Tibial artery (tissue), 4 donors: ENCODE measurements around the gene GRM7.

Experiments
- DNase-seq, 2 donors: peaks; one replicate each; pipeline ENCODE4 v3.0.0-alpha.2; 2019
- H3K27ac ChIP-seq, 2 donors: fragments of 200-600 bp; sonication (generic) in 1 of 2; 1 replicate in 1 of 2; 2 replicates in 1 of 2; pipeline ENCODE4 v1.5.1; 2018 to 2019; ENCODE audit warnings: mild to moderate bottlenecking in 1 of 2
- H3K27me3 ChIP-seq, 2 donors: fragments of 200-600 bp; sonication (generic) in 1 of 2; one replicate each; pipeline versions ENCODE4 v1.5.1 to v1.6.0; 2016 to 2019
- H3K36me3 ChIP-seq, 3 donors: fragments of 200-600 bp; sonication (generic) in 2 of 3; one replicate each; pipeline ENCODE4 v1.5.1; 2016 to 2019; ENCODE audit warnings: mild to moderate bottlenecking in 2 of 3
- H3K4me1 ChIP-seq, 4 donors: fragments of 200-600 bp; sonication (generic) in 2 of 4; 1 replicate in 3 of 4; 2 replicates in 1 of 4; pipeline ENCODE4 v1.5.1; 2016 to 2019
- H3K4me3 ChIP-seq, 2 donors: fragments of 200-600 bp; sonication (generic) in 1 of 2; 1 replicate in 1 of 2; 2 replicates in 1 of 2; pipeline ENCODE4 v1.5.1; 2018 to 2019; ENCODE audit warnings: mild to moderate bottlenecking in 2 of 2
- H3K9me3 ChIP-seq, 3 donors: fragments of 200-600 bp; sonication (generic) in 1 of 3; one replicate each; pipeline ENCODE4 v1.5.1; 2016 to 2019
- intact Hi-C: fragments of 100-400 bp; cut with DNase I; formaldehyde crosslinking; loops from one replicate; pipeline ENCODE4 v1.15.0; 2023; ENCODE audit warnings: low total_unique reads
- TF ChIP-seq, protein P1 (sequence below), 2 experiments: fragments of 200-600 bp in 1 of 2; fragments of 450-650 bp in 1 of 2; IDR thresholded peaks; one replicate each; pipeline ENCODE4 v1.5.1; 2017 to 2019; ENCODE audit warnings: antibody characterized with exemption in 2 of 2, mild to moderate bottlenecking in 1 of 2, moderate library complexity in 1 of 2

Gene GRM7

GRCh38 chr3:7188551-7188950 lies 327.6 kb downstream of the GRM7 start:
- H3K9me3 ChIP-seq: no peaks in the 10 kb centered on the region
- no peak overlapping the region for H3K4me3 ChIP-seq
- H3K27me3 ChIP-seq: no peaks in the 10 kb centered on the region
- intact Hi-C loops: no loop called here
- no peaks in the 10 kb centered on the region for H3K36me3 ChIP-seq
- TF ChIP-seq, protein P1, sequence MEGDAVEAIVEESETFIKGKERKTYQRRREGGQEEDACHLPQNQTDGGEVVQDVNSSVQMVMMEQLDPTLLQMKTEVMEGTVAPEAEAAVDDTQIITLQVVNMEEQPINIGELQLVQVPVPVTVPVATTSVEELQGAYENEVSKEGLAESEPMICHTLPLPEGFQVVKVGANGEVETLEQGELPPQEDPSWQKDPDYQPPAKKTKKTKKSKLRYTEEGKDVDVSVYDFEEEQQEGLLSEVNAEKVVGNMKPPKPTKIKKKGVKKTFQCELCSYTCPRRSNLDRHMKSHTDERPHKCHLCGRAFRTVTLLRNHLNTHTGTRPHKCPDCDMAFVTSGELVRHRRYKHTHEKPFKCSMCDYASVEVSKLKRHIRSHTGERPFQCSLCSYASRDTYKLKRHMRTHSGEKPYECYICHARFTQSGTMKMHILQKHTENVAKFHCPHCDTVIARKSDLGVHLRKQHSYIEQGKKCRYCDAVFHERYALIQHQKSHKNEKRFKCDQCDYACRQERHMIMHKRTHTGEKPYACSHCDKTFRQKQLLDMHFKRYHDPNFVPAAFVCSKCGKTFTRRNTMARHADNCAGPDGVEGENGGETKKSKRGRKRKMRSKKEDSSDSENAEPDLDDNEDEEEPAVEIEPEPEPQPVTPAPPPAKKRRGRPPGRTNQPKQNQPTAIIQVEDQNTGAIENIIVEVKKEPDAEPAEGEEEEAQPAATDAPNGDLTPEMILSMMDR (IDR thresholded peaks at IDR 0.05): no peak
- H3K27ac ChIP-seq: no peak overlapping the region
- H3K4me1 ChIP-seq: peaks cover 0 to 8% (median 7%) of the 10 kb centered on the region in 4 donors
- DNase-seq: no peak

DNA sequence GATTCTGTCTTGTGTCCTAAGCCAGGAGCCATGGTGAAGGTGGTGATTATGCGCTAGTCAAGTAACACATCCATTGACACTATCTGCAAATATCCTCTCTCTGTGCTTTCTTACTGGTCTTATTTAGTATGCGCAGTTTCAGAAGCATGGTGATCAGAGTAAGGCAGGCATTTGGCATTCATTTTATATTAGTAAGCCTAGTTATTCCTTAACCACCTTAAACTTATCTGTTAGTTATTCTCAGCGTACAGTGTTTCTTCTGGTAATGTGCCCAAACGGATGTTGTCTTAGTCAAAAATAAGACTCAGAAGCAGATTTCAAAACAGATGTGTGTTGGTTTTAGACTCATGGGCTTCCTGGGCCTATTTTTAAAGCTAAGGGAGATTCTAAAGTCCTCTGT lies 329.2 kb downstream of the GRM7 start:
- intact Hi-C loops: no loop called here
- Histone ChIP-seq H3K4me3 (no peak overlapping the region), H3K27me3 (no peaks in the 10 kb centered on the region), H3K36me3 (no peaks in the 10 kb centered on the region), H3K9me3 (no peaks in the 10 kb centered on the region), H3K4me1 (peaks cover 0 to 8% (median 7%) of the 10 kb centered on the region in 4 donors), H3K27ac (no peak overlapping the region)
- TF ChIP-seq, protein P1 (IDR thresholded peaks at IDR 0.05): no peak
- DNase-seq: no peak

GRCh38 chr3:7193269-7193668 lies 332.4 kb downstream of the GRM7 start:
- Histone ChIP-seq H3K27ac (no peak overlapping the region), H3K4me1 (peaks cover 0 to 8% (median 7%) of the 10 kb centered on the region in 4 donors), H3K4me3 (no peak overlapping the region), H3K9me3 (no peaks in the 10 kb centered on the region), H3K36me3 (no peaks in the 10 kb centered on the region), H3K27me3 (no peaks in the 10 kb centered on the region)
- TF ChIP-seq, protein P1 (IDR thresholded peaks at IDR 0.05): no peak
- intact Hi-C loops: no loop called here
- no peak for DNase-seq

DNA sequence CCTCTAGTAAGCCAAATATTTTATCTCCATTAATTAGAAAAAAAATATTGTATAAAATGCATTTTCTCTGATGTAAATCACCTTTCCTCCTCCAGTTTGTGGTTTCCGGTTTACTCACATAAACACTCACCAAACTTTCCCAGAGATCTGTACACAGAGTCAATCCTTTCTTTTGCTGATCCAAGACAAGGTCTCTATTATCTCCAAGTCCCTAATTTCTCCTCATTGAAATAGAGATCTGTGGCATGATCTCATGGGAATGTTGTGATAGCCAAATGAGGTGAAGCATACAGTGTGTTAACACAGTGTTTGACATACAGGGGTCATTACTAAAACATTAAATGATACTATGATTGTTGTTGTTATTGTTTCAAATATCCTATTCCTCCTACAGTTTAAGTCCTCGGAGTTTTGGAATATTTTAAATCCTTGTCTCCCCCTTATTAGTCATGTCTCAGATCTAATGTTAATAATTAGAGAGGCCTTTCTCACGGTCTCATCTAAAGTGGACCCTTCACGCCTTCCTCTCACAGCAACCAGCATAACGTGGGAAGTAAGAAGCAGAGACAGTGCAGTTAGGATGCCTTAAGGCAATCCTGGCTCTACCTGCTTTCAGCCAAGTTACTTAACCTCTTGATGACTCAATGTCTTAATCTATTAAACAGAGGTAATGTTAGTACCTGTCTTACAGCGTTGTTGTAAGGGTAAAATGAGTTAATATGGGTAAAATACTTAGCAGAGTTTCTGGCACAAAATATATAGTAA lies 333.3 kb downstream of the GRM7 start:
- Histone ChIP-seq H3K4me3 (no peak overlapping the region), H3K36me3 (no peaks in the 10 kb centered on the region), H3K4me1 (peaks cover 0 to 8% (median 7%) of the 10 kb centered on the region in 4 donors), H3K27me3 (no peaks in the 10 kb centered on the region), H3K9me3 (no peaks in the 10 kb centered on the region), H3K27ac (no peak overlapping the region)
- DNase-seq: no peak
- intact Hi-C loops: no loop called here
- TF ChIP-seq, protein P1 (IDR thresholded peaks at IDR 0.05): no peak

DNA sequence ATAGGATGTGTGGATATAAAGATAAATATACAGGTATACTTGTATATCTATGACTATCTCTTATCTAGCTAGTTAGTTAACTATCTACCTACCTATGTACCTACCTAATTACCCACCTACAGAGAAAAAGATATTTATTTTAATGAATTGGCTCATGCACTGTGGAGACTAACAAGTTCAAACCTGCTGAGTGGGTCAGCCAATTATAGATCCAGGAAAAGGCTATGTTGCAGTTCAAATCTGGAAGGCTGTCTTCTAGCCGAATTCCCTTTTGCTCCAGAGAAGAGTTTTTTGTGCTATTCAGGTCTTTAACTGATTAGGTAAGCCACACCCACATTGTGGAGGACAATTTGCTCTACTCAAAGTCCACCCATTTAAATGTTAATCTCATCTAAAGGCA lies 335.0 kb downstream of the GRM7 start:
- no peaks in the 10 kb centered on the region for H3K27me3 ChIP-seq
- DNase-seq: no peak
- intact Hi-C loops: no loop called here
- no peak overlapping the region for H3K27ac ChIP-seq
- no peaks in the 10 kb centered on the region for H3K36me3 ChIP-seq
- no peak overlapping the region for H3K4me3 ChIP-seq
- peaks cover 0 to 2% (median under 1%) of the 10 kb centered on the region in 4 donors for H3K4me1 ChIP-seq
- H3K9me3 ChIP-seq: no peaks in the 10 kb centered on the region
- TF ChIP-seq, protein P1 (IDR thresholded peaks at IDR 0.05): no peak
